ENCODE measurements around the gene IRF1. TPM values are rescaled to one million over a fixed set of nuclear protein-coding genes. Genes with fewer than 3 reads are reported as not detected.
A peak's percentile ranks its signal among the peaks of the same experiment; 100 is the strongest.

The IRF1 gene
- total RNA-seq, 1 donor from 2014 or later = 10.9 TPM

DNA sequence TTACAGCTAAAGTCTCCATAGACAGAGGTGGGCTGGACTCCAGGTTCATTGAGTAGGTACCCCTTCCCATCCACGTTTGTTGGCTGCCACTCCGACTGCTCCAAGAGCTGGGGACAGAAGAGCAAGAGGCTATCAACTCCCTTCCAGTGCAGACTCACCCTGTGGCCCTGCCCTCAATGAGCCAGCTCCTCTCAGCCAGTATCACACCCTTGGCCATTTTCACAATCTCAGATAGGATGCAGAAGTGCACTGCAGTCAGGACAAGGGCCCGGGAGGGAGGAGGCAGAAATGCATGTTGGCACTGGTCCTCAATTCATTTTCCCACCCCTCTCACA is 6.2 kb downstream of the IRF1 start:
- intact Hi-C loops (cut with micrococcal nuclease) = no loop called here
- peak; percentile 7 for DNase-seq
- Histone ChIP-seq H3K9me3 (replicated peaks) (no peaks in the 10 kb centered on the region), H3K27me3 (ENCODE audit: low read depth) (no peaks in the 10 kb centered on the region), H3K4me3 (no peak overlapping the region), H3K4me1 (peaks cover 70% of the 10 kb centered on the region), H3K27ac (replicated peaks) (peak overlapping the region; percentile 9), H3K36me3 (peaks cover 70% of the 10 kb centered on the region)
- TF ChIP-seq, protein P1, sequence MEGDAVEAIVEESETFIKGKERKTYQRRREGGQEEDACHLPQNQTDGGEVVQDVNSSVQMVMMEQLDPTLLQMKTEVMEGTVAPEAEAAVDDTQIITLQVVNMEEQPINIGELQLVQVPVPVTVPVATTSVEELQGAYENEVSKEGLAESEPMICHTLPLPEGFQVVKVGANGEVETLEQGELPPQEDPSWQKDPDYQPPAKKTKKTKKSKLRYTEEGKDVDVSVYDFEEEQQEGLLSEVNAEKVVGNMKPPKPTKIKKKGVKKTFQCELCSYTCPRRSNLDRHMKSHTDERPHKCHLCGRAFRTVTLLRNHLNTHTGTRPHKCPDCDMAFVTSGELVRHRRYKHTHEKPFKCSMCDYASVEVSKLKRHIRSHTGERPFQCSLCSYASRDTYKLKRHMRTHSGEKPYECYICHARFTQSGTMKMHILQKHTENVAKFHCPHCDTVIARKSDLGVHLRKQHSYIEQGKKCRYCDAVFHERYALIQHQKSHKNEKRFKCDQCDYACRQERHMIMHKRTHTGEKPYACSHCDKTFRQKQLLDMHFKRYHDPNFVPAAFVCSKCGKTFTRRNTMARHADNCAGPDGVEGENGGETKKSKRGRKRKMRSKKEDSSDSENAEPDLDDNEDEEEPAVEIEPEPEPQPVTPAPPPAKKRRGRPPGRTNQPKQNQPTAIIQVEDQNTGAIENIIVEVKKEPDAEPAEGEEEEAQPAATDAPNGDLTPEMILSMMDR (IDR thresholded peaks at IDR 0.05; ENCODE audit: borderline replicate concordance) = no peak

DNA sequence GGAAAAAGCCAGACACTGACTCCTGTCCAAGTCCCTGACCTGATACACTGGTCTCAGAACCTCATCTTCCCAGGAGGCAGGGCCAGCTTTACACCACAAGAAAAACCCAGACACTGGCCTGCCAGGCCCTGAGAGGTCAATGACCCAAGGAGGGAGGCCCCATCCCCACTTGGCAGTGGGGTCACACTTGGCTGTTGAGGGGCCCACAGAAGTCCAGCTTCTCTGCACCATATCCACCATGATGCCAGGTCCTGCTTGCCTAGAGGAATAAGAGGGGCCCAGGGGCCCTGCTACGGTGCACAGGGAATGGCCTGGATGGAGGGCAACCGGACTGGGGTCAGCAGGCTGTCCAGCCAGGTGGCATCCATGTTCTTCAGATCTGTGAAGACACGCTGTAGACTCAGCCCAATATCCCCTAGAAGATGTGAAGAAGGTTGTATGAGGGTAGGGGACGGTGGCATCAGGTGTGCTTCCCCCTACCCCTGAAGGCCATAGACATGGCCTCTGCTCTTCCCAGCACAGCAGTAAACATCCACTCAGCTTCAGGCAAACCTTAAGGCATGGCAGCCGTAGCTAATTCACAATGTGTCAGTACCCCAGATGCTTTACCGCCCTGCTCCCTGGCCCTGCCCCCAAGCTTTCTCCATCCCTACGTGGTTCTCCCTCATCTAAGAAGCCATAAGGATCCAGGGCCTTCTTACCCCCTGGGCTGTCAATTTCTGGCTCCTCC is 6.7 kb downstream of the IRF1 start:
- Histone ChIP-seq H3K36me3 (peaks cover 67% of the 10 kb centered on the region), H3K9me3 (replicated peaks) (no peaks in the 10 kb centered on the region), H3K27me3 (ENCODE audit: low read depth) (no peaks in the 10 kb centered on the region), H3K4me1 (peaks cover 70% of the 10 kb centered on the region), H3K4me3 (no peak overlapping the region), H3K27ac (replicated peaks) (peak overlapping the region; percentile 9)
- TF ChIP-seq, protein P1 (IDR thresholded peaks at IDR 0.05; ENCODE audit: borderline replicate concordance) = no peak
- intact Hi-C loops (cut with micrococcal nuclease) = no loop called here
- no peak for DNase-seq

DNA sequence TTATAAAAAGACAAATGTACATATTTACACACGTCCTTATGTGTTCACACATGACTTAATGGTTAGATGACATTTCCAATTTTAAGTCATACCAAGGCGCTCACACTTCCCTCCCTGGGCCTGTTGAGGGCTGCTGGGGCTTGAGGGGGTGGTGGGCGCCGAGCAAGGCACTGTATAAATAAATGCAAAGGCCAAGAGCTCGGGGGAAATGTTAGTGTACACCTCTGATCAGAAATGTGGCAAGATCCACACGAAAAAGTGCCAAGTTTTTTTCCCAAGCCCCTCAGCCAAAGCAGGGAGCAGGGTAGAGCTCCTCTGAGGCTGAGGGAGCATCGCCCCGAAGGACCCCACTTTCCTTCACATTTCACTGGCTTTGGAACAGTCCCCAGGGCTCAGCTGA is 7.5 kb downstream of the IRF1 start:
- Histone ChIP-seq H3K27ac (replicated peaks) (no peak overlapping the region), H3K36me3 (peaks cover 61% of the 10 kb centered on the region), H3K9me3 (replicated peaks) (no peaks in the 10 kb centered on the region), H3K4me3 (no peak overlapping the region), H3K27me3 (ENCODE audit: low read depth) (no peaks in the 10 kb centered on the region), H3K4me1 (peaks cover 70% of the 10 kb centered on the region)
- TF ChIP-seq, protein P1 (IDR thresholded peaks at IDR 0.05; ENCODE audit: borderline replicate concordance) = no peak
- intact Hi-C loops (cut with micrococcal nuclease) = no loop called here
- no peak for DNase-seq

DNA sequence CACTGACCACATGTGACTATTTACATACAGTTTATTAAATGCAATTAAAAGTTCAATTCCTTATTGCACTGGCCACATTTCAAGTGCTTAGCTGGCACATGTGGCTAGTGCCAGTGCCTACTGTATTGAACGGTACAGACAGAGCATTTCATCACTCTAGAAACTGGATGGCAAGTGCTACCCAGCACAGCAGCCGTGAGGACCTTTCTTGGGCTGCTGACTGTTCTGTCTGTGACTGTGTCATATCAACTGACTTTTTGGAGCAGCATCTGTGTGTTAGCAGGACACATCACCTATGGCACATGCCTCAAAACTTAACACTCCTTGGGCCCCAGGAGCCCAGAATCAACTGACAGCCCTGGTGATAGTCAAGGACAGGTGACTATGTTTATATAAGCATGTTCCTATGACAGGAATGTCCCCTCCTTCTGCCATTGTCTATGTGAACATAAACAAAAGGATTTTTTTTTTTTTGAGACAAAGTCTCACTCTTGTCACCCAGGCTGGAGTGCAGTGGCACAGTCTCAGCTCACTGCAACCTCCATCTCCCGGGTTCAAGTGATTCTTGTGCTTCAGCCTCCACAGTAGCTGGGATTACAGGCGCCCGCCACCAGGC is 8.9 kb downstream of the IRF1 start:
- TF ChIP-seq, protein P1 (IDR thresholded peaks at IDR 0.05; ENCODE audit: borderline replicate concordance) = no peak
- no peaks in the 10 kb centered on the region for H3K27me3 ChIP-seq (ENCODE audit: low read depth)
- intact Hi-C loops (cut with micrococcal nuclease) = no loop called here
- H3K27ac ChIP-seq (replicated peaks) = peak overlapping the region; percentile 44
- peaks cover 70% of the 10 kb centered on the region for H3K4me1 ChIP-seq
- no peak for DNase-seq
- H3K9me3 ChIP-seq (replicated peaks) = no peaks in the 10 kb centered on the region
- peaks cover 47% of the 10 kb centered on the region for H3K36me3 ChIP-seq
- H3K4me3 ChIP-seq = no peak overlapping the region

DNA sequence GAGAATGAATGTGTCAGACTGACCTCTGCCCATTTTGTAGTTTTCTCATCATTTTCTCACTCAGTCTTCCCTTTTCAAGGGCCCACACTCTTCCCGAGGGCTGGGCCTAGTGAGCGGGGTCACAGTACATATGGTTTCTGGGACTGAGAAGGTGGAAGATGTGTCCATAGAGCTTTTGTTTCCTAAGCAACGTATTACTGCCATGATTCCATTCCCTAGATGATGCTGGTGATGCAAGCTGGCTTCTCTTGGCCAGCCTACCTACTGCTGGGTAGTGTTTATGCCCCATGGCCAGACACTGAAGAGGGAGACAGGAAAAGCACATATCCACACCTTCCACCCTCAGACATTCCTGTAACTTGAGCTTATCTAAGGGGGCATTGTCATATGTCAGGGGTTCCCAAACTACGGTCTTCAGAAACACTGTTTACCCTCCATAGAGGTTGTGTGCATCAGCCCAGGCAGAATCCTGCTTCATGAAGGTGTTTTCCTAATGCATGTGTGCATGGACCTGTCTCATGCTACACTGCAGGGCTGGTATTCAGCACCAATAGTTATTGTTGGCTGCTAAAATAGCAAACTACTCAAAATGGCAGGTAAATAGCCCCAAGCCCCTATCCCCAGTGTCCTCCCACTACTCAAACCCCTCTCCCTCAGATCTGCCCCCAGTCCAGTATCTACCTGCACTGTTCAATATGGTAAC is 9.5 kb downstream of the IRF1 start:
- peak overlapping the region; percentile 44 for H3K27ac ChIP-seq (replicated peaks)
- TF ChIP-seq, protein P1 (IDR thresholded peaks at IDR 0.05; ENCODE audit: borderline replicate concordance) = no peak
- no peak for DNase-seq
- peaks cover 70% of the 10 kb centered on the region for H3K4me1 ChIP-seq
- peaks cover 41% of the 10 kb centered on the region for H3K36me3 ChIP-seq
- no peaks in the 10 kb centered on the region for H3K27me3 ChIP-seq (ENCODE audit: low read depth)
- H3K9me3 ChIP-seq (replicated peaks) = no peaks in the 10 kb centered on the region
- intact Hi-C loops (cut with micrococcal nuclease) = no loop called here
- H3K4me3 ChIP-seq = no peak overlapping the region
